IMR-90 (cell line): ENCODE results near the gene TBC1D16. TPM values are rescaled to one million over a fixed set of nuclear protein-coding genes. Genes with fewer than 3 reads are reported as not detected.

Experiments used
- ATAC-seq: fragments of 200-7000 bp; cut with Tn5 transposase; 2 replicates; pipeline ENCODE4 v1.9.1; 2020; ENCODE audit warnings: low read depth, mild to moderate bottlenecking, moderate library complexity
- BruUV-seq: library from RNA; stranded (reverse); fragments of 400-500 nt; replicated peaks from 2 replicates; lab custom pipeline; 2021; lab: Mats Ljungman, UMichigan
- CTCF ChIA-PET: fragments of 300-600 bp; formaldehyde crosslinking; extraction: SDS; loops from one replicate; lab custom pipeline; 2021; ENCODE audit warnings: antibody characterized with exemption; lab: Yijun Ruan, JAX
- POLR2A ChIA-PET: fragments of 300-600 bp; sonication (Branson Sonifier 250); formaldehyde crosslinking; loops from one replicate; lab custom pipeline; 2022; ENCODE audit warnings: antibody characterized with exemption; ENCODE audit not compliant: unreplicated experiment; lab: Charles Lee
- DNase-seq: peaks from one replicate; pipeline ENCODE4 v3.0.0; 2013
- H2AFZ ChIP-seq: replicated peaks from 2 replicates; pipeline ENCODE3; 2013; ENCODE audit warnings: low read length, mild to moderate bottlenecking; ENCODE audit not compliant: poor library complexity
- H2AK5ac ChIP-seq: 2 replicates; pipeline ENCODE4 v1.6.1; 2013; ENCODE audit warnings: low read depth, low read length, inconsistent platforms
- H2AK9ac ChIP-seq: replicated peaks from 2 replicates; pipeline ENCODE3; 2013; ENCODE audit warnings: mild to moderate bottlenecking, low read depth, low read length, moderate library complexity; ENCODE audit not compliant: poor library complexity
- H2BK120ac ChIP-seq: 2 replicates; pipeline ENCODE4 v1.6.1; 2013; ENCODE audit warnings: low read depth, low read length, inconsistent platforms
- H2BK15ac ChIP-seq: 3 replicates; pipeline ENCODE4 v1.6.1; 2013; ENCODE audit warnings: low read depth, low read length, inconsistent platforms
- H2BK20ac ChIP-seq: 2 replicates; pipeline ENCODE4 v1.6.1; 2013; ENCODE audit warnings: low read depth, mild to moderate bottlenecking, inconsistent platforms, low read length, moderate library complexity
- H2BK5ac ChIP-seq: 2 replicates; pipeline ENCODE4 v1.6.1; 2013; ENCODE audit warnings: mild to moderate bottlenecking, low read depth, low read length, inconsistent platforms; ENCODE audit not compliant: poor library complexity, severe bottlenecking
- H3K14ac ChIP-seq: replicated peaks from 2 replicates; pipeline ENCODE4 v1.6.1; 2013; ENCODE audit warnings: low read depth, low read length, inconsistent platforms
- H3K18ac ChIP-seq: 2 replicates; pipeline ENCODE4 v1.6.1; 2013; ENCODE audit warnings: low read depth, low read length, control low read depth
- H3K23ac ChIP-seq: 2 replicates; pipeline ENCODE4 v1.6.1; 2013; ENCODE audit warnings: low read depth, low read length, inconsistent platforms
- H3K27ac ChIP-seq: 2 replicates; pipeline ENCODE4 v1.5.1; 2013; ENCODE audit warnings: mild to moderate bottlenecking, control low read depth, low read length; ENCODE audit not compliant: insufficient read depth
- H3K27me3 ChIP-seq: 2 replicates; pipeline ENCODE4 v1.6.1; 2013; ENCODE audit warnings: low read length; ENCODE audit not compliant: control insufficient read depth, insufficient read depth
- H3K36me3 ChIP-seq: 2 replicates; pipeline ENCODE4 v1.6.1; 2013; ENCODE audit warnings: low read length, mixed read lengths; ENCODE audit not compliant: control insufficient read depth, insufficient read depth
- H3K4ac ChIP-seq: 2 replicates; pipeline ENCODE4 v1.6.1; 2013; ENCODE audit warnings: low read depth, low read length, inconsistent platforms
- H3K4me1 ChIP-seq: 2 replicates; pipeline ENCODE4 v1.6.1; 2013; ENCODE audit warnings: low read length, mixed read lengths; ENCODE audit not compliant: control insufficient read depth, insufficient read depth
- H3K4me2 ChIP-seq: 2 replicates; pipeline ENCODE4 v1.6.1; 2013; ENCODE audit warnings: low read depth, mild to moderate bottlenecking, control low read depth, low read length, moderate library complexity
- H3K4me3 ChIP-seq: 2 replicates; pipeline ENCODE4 v1.5.1; 2013; ENCODE audit warnings: low read depth, mild to moderate bottlenecking, control low read depth, low read length, moderate library complexity; ENCODE audit not compliant: insufficient read depth
- H3K56ac ChIP-seq: 2 replicates; pipeline ENCODE4 v1.6.1; 2013; ENCODE audit warnings: low read length, inconsistent platforms; ENCODE audit not compliant: insufficient read depth; ENCODE audit errors: extremely low read depth
- H3K79me1 ChIP-seq, 2 experiments: 2 replicates each; pipeline ENCODE4 v1.6.1; 2013; ENCODE audit warnings: low read length in 2 of 2, inconsistent platforms in 1 of 2, low read depth in 1 of 2
- H3K9ac ChIP-seq: 2 replicates; pipeline ENCODE4 v1.6.1; 2013; ENCODE audit warnings: low read depth, low read length, control low read depth
- H3K9me1 ChIP-seq: 2 replicates; pipeline ENCODE4 v1.6.1; 2013; ENCODE audit warnings: low read length, inconsistent platforms; ENCODE audit not compliant: insufficient read depth
- H3K9me3 ChIP-seq: 2 replicates; pipeline ENCODE4 v1.6.1; 2013; ENCODE audit warnings: low read length; ENCODE audit not compliant: control insufficient read depth, insufficient read depth
- H4K20me1 ChIP-seq: 2 replicates; pipeline ENCODE4 v1.6.1; 2013; ENCODE audit warnings: low read length, inconsistent platforms; ENCODE audit not compliant: insufficient read depth
- H4K5ac ChIP-seq: 2 replicates; pipeline ENCODE4 v1.6.1; 2013; ENCODE audit warnings: mild to moderate bottlenecking, low read depth, low read length, control low read depth
- H4K8ac ChIP-seq, 2 experiments: 2 replicates each; pipeline ENCODE4 v1.6.1; 2013; ENCODE audit warnings: low read depth in 2 of 2, low read length in 2 of 2, control low read depth in 1 of 2, inconsistent platforms in 1 of 2
- H4K91ac ChIP-seq: 2 replicates; pipeline ENCODE4 v1.6.1; 2013; ENCODE audit warnings: low read depth, low read length, inconsistent platforms; ENCODE audit not compliant: insufficient read depth
- BHLHE40 ChIP-seq: fragments of 150-350 bp; IDR thresholded peaks from 2 replicates; pipeline ENCODE4 v1.6.1; 2016; ENCODE audit warnings: mild to moderate bottlenecking, low read depth, low read length
- CEBPB ChIP-seq: IDR thresholded peaks from 2 replicates; pipeline ENCODE4 v1.6.1; 2012; ENCODE audit warnings: low read depth, low read length, improper control_type of control experiment
- CHD1 ChIP-seq: IDR thresholded peaks from 2 replicates; pipeline ENCODE4 v1.6.1; 2012; ENCODE audit warnings: low read depth, low read length, improper control_type of control experiment
- CTCF ChIP-seq: conservative IDR thresholded peaks from 2 replicates; pipeline ENCODE4 v1.5.1; 2012; ENCODE audit warnings: mild to moderate bottlenecking, low read depth, low read length, improper control_type of control experiment
- ELK1 ChIP-seq: fragments of 150-350 bp; IDR thresholded peaks from 2 replicates; pipeline ENCODE4 v1.6.1; 2016; ENCODE audit warnings: low read depth, mild to moderate bottlenecking, low read length, moderate library complexity, borderline replicate concordance
- MAFK ChIP-seq: IDR thresholded peaks from 2 replicates; pipeline ENCODE4 v1.6.1; 2012; ENCODE audit warnings: low read depth, low read length, improper control_type of control experiment
- MXI1 ChIP-seq: IDR thresholded peaks from 2 replicates; pipeline ENCODE4 v1.6.1; 2012; ENCODE audit warnings: low read depth, mild to moderate bottlenecking, low read length, moderate library complexity, borderline replicate concordance
- NFE2L2 ChIP-seq: fragments of 150-350 bp; IDR thresholded peaks from 2 replicates; pipeline ENCODE4 v1.6.1; 2016; ENCODE audit warnings: low read depth, mild to moderate bottlenecking, low read length
- RFX5 ChIP-seq: IDR thresholded peaks from 2 replicates; pipeline ENCODE4 v1.8.0; 2012; ENCODE audit warnings: low read depth, mild to moderate bottlenecking, low read length, moderate library complexity
- SMC3 ChIP-seq: fragments of 150-350 bp; IDR thresholded peaks from 2 replicates; pipeline ENCODE4 v1.6.1; 2016; ENCODE audit warnings: low read depth, mild to moderate bottlenecking, antibody characterized with exemption, low read length, moderate library complexity
- WGBS, 2 experiments: methylation state at CpG; one replicate each; pipeline versions ENCODE4 v1.1.5 to v1.1.7; 2013; ENCODE audit warnings: missing lambda C conversion rate in 2 of 2; ENCODE audit not compliant: insufficient read length in 1 of 2; ENCODE audit errors: extremely low coverage in 2 of 2; 5-methylcytosine and 5-hydroxymethylcytosine counted together
- dilution Hi-C: fragments of 300-500 bp; cut with HindIII; formaldehyde crosslinking; loops from one replicate; pipeline ENCODE4 v1.14.3; 2018; ENCODE audit warnings: low sequenced_read_pairs; ENCODE audit not compliant: unreplicated experiment
- in situ Hi-C: fragments of 300-500 bp; cut with MboI; formaldehyde crosslinking; loops from 3 replicates; pipeline ENCODE4 v1.14.3; 2019; ENCODE audit warnings: low sequenced_read_pairs, inconsistent platforms, mixed read lengths
- intact Hi-C: fragments of 100-400 bp; cut with micrococcal nuclease; formaldehyde crosslinking; loops from 2 replicates; pipeline ENCODE4 v1.10.0; 2022
- polyA plus RNA-seq, 3 experiments: library from polyadenylated mRNA; depleted of rRNA; stranded (reverse); fragments of >200 nt; gene quantifications; 2 replicates each; pipeline ENCODE4 v1.2.3, GENCODE V29; 2012; ENCODE audit warnings: low replicate concordance in 1 of 3
- total RNA-seq: library from RNA; depleted of rRNA; stranded (reverse); fragments of >200 nt; gene quantifications from 2 replicates; pipeline ENCODE4 v1.2.3, GENCODE V29; 2012

Gene TBC1D16
- total and polyA plus RNA-seq, 2 of the 4 experiments (the other 2 are of a cell fraction): 10.1 to 16.7 TPM

- no peak for TF ChIP-seq MXI1
Measured at GRCh38 chr17:79946352-79947231, 89.1 kb downstream of the TBC1D16 start (continued).

GRCh38 chr17:79945591-79946255, 89.9 kb downstream of the TBC1D16 start:
- CTCF ChIA-PET: interaction anchor here (0.6 kb wide), 1 partner anchor 50 kb away, joined by 5 read pairs; no protein-coding TSS in a partner anchor
- WGBS, 2 experiments: 96% methylated on average over 12 of the region's 25 CpGs; no CpG with 5 or more reads in 1 of the 2 experiments
- DNase-seq: no peak

More at GRCh38 chr17:79945591-79946255, 89.9 kb downstream of the TBC1D16 start:
- intact Hi-C loops (no loop called here), in situ Hi-C loops (no loop called here), dilution Hi-C loops (no loop called here)
- Histone ChIP-seq H3K27me3 (no peaks in the 10 kb centered on the region), H4K8ac (no peak overlapping the region), H3K9me3 (no peaks in the 10 kb centered on the region), H3K4me2 (no peak overlapping the region), H4K5ac (no peak overlapping the region), H3K4me3 (no peak overlapping the region), H2BK120ac (no peak overlapping the region), H2AK5ac (no peak overlapping the region), H3K9ac (no peak overlapping the region), H3K4me1 (peaks cover 6% of the 10 kb centered on the region; the same call in 1 of the 2 replicates), H2BK5ac (no peak overlapping the region), H3K18ac (no peak overlapping the region), H2AFZ (no peak overlapping the region), H2BK15ac (no peak overlapping the region), H3K56ac (no peak overlapping the region; the same call in 1 of the 2 replicates), H4K91ac (no peak overlapping the region), H3K14ac (no peak overlapping the region), H2AK9ac (peak overlapping the region; percentile 76), H2BK20ac (no peak overlapping the region), H3K27ac (no peak overlapping the region), H3K4ac (no peak overlapping the region), H3K23ac (no peak overlapping the region), H4K20me1 (peaks cover 5% of the 10 kb centered on the region), H3K9me1 (peaks cover 4% of the 10 kb centered on the region; the same call in 1 of the 2 replicates), H3K36me3 (peaks cover 51% of the 10 kb centered on the region), H3K79me1 (no peaks in the 10 kb centered on the region; a peak in 2 of 4 replicates)
- POLR2A ChIA-PET: no interaction called here
- TF ChIP-seq RFX5 (no peak), BHLHE40 (no peak), CHD1 (no peak), SMC3 (no peak), NFE2L2 (no peak), MAFK (no peak), CEBPB (no peak), CTCF (no peak), ELK1 (no peak), MXI1 (no peak)
- BruUV-seq: no TSS peak
- no peak for ATAC-seq
